Effector CD4-positive, alpha-beta T cell (primary cell): ENCODE data around the gene ADARB2.

Experiments used
- DNase-seq: peaks from one replicate; pipeline ENCODE4 v3.0.0-alpha.2; 2020

Gene ADARB2

GRCh38 chr10:1194161-1194560 lies 543.2 kb downstream of the ADARB2 start:
- no peak for DNase-seq

- no peak for DNase-seq
Observed at GRCh38 chr10:1193561-1193960, 543.8 kb downstream of the ADARB2 start.

GRCh38 chr10:1191752-1192151 lies 545.6 kb downstream of the ADARB2 start:
- no peak for DNase-seq

- DNase-seq: no peak
Observed at GRCh38 chr10:1190791-1191490, 546.4 kb downstream of the ADARB2 start.

GRCh38 chr10:1190052-1190395 lies 547.3 kb downstream of the ADARB2 start:
- DNase-seq: no peak

- no peak for DNase-seq
Observed at GRCh38 chr10:1189166-1190051, 547.9 kb downstream of the ADARB2 start.

GRCh38 chr10:1188558-1189135 lies 548.7 kb downstream of the ADARB2 start:
- DNase-seq: no peak

GRCh38 chr10:1187855-1188557 lies 549.3 kb downstream of the ADARB2 start:
- DNase-seq: no peak

- DNase-seq: no peak
Observed at GRCh38 chr10:1187151-1187854, 550.0 kb downstream of the ADARB2 start.

- DNase-seq: no peak
Observed at GRCh38 chr10:1186683-1186990, 550.7 kb downstream of the ADARB2 start.

GRCh38 chr10:1185911-1186682 lies 551.2 kb downstream of the ADARB2 start:
- no peak for DNase-seq

- DNase-seq: no peak
Observed at GRCh38 chr10:1184541-1185430, 552.5 kb downstream of the ADARB2 start.

GRCh38 chr10:1183701-1184100 lies 553.6 kb downstream of the ADARB2 start:
- no peak for DNase-seq

- no peak for DNase-seq
Observed at GRCh38 chr10:1183033-1183396, 554.3 kb downstream of the ADARB2 start.

GRCh38 chr10:1182280-1183032 lies 554.9 kb downstream of the ADARB2 start:
- no peak for DNase-seq

GRCh38 chr10:1180836-1181235 lies 556.5 kb downstream of the ADARB2 start:
- DNase-seq: no peak

- no peak for DNase-seq
Observed at GRCh38 chr10:1180071-1180730, 557.1 kb downstream of the ADARB2 start.

GRCh38 chr10:1179346-1180070 lies 557.8 kb downstream of the ADARB2 start:
- DNase-seq: no peak

- DNase-seq: no peak
Observed at GRCh38 chr10:1178506-1178905, 558.8 kb downstream of the ADARB2 start.
